IgD-negative memory B cell (primary cell): ENCODE results near the gene COL6A2. TPM values are rescaled to one million over a fixed set of nuclear protein-coding genes. Genes with fewer than 3 reads are reported as not detected.

Source experiments
- H3K27ac Mint-ChIP-seq, 3 donors: one replicate each; pipeline ENCODE4 v1.8.0; 2020 to 2022; ENCODE audit warnings: mild to moderate bottlenecking in 3 of 3, mixed read lengths in 3 of 3, moderate library complexity in 1 of 3
- H3K27me3 Mint-ChIP-seq: one replicate; pipeline ENCODE4 v1.8.0; 2021; ENCODE audit warnings: mixed read lengths
- H3K36me3 Mint-ChIP-seq: one replicate; pipeline ENCODE4 v1.8.0; 2020; ENCODE audit warnings: mild to moderate bottlenecking, mixed read lengths
- H3K4me1 Mint-ChIP-seq, 3 donors: one replicate each; pipeline ENCODE4 v1.8.0; 2020 to 2022; ENCODE audit warnings: mixed read lengths in 3 of 3, mild to moderate bottlenecking in 1 of 3
- H3K4me3 Mint-ChIP-seq, 4 donors: one replicate each; pipeline ENCODE4 v1.8.0; 2020 to 2022; ENCODE audit warnings: mild to moderate bottlenecking in 4 of 4, mixed read lengths in 4 of 4, moderate library complexity in 3 of 4
- H3K9me3 Mint-ChIP-seq, 3 donors: one replicate each; pipeline ENCODE4 v1.8.0; 2020 to 2021; ENCODE audit warnings: mixed read lengths in 3 of 3, mild to moderate bottlenecking in 1 of 3
- polyA plus RNA-seq: library from polyadenylated mRNA; unstranded; fragments of 300-500 nt; fragmentation: Illumina TruSeq; gene quantifications from one replicate; pipeline ENCODE4 v1.2.3, GENCODE V29; 2021

COL6A2 gene
- polyA plus RNA-seq, 1 donor from 2014 or later, result 0.14 TPM

DNA sequence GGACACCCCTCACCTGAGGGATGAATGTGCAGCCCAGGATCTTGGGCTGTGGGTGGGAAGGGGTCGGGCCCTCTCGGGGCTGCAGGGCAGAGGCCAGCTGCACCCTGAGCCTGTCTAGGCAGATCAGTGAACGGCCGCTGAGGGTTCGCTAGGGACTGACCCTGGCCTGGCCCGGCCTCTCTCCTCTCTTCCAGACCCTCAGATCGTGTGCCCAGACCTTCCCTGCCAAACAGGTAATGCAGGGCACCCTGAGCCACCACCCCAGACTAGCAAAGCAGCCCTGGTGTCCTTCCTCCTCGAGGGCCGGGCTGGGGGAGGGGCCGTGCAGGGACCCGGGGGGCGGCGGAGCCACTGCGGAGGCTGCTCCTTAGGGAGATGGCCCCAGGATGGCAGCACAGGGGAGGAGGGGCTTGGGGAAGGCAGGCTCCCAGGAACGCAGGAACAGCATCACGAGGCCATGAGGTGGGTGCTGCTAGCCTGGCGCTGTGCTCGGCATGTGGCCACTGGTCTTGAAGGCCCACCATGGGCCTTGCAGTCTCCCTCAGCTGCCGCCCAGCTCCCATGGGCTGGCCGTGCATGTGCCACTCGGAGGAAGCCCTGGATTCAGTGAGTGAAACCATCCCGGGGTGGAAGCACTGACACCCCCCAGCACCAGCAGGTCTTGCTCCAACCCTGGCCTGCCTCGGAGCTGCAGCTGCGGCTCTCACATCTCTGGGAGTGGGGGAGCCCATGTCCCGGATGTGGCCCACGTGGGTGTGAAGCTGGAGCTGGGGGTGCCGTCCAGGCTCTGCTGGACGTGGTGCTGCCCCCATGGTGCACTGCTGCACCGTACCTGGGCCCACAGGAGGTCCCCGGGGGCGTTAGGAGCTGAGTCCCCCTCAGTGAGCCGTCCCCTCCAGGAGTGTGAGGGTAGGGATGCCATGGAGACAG is 28.7 kb downstream of the COL6A2 start:
- Mint-ChIP-seq H3K27ac (no peak overlapping the region), H3K4me1 (no peaks in the 10 kb centered on the region), H3K4me3 (no peak overlapping the region), H3K9me3 (peaks cover 0 to 4% (median 0%) of the 10 kb centered on the region in 3 donors), H3K27me3 (no peaks in the 10 kb centered on the region), H3K36me3 (no peaks in the 10 kb centered on the region)

DNA sequence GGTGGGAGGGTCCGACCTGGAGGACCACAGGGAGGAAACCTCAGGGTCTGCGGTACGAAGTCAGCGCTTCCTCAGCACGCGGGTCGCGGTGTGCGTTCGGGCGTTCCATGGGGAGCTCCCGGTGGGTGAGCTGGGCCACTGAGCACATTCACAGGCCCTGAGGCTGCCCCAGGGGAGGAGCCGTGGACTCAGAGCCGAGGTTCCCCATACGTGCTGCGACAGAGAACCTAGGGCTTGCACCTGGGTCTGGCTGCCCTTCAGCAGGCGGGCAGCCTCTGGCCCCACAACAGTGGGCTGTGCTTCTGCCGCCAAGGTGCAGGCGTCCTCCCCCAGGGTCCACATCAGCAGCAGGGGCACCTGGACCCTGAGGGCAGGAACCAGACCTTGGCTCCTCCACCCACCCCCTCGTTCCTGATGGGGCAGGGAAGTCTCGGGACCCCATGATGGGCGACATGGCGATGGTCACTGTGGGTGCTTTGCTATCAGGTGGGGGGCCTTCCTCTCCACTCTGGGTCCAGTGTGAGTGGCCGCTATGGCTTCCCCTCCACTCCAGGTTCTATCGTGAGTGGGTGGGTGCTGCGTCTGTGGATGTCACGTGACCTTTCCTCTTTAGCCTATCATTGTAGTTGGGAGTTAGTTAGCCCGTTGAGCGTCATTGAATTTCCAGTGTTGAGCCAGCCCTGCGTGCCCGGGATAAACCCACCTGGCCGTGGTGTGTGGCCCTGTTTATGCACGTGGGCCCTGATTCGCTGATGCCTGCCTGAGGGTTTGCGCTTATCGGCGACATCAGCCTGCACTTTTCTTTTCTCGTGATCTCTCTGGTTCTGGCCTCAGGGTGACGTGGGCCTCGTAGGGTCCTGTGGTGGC is 29.6 kb downstream of the COL6A2 start:
- H3K27ac Mint-ChIP-seq, result no peak overlapping the region
- H3K9me3 Mint-ChIP-seq, result no peaks in the 10 kb centered on the region
- no peak overlapping the region for H3K4me3 Mint-ChIP-seq
- no peaks in the 10 kb centered on the region for H3K27me3 Mint-ChIP-seq
- no peaks in the 10 kb centered on the region for H3K4me1 Mint-ChIP-seq
- H3K36me3 Mint-ChIP-seq, result no peaks in the 10 kb centered on the region

DNA sequence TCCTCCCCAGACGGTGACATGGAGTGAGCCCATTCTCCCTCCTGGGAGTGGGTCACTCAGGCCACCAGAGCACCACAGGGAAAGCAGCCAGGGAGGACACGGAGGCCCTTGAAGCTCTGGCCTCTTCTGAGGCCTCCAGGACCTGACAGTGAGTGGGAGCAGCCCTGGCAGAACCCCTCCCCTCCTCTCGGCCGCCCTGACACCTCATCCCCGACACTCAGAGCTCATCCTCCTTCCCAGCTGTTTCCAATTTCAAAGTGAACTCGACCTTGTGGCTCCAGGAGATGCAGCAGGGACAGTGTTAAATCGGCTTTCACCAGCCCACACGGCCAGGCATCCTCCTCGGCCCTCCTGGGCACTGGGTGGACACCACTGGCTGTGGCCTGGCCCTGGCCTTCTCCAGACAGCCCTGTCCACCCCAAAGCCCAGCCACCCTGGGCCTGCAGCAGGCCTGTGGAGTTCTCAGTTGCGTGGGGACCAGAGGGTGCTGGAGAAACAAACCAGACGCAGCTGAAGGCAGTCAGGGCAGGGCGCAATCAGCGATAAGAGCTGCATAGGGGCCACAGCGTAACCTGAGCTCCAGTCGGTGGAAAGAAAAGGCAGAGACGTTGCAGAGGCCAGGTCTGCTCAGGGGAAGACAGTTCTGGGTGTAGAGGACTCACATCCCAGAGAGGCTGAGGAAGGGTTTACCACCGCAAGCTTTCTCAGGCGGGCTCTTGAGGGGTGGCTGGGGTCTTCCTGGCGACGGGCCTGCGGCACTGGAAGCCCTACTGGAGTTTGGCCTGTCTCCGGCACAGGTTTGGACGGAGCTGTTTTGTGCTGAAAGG is 30.4 kb downstream of the COL6A2 start:
- Mint-ChIP-seq H3K4me1 (no peaks in the 10 kb centered on the region), H3K4me3 (no peak overlapping the region), H3K27me3 (no peaks in the 10 kb centered on the region), H3K9me3 (no peaks in the 10 kb centered on the region), H3K27ac (no peak overlapping the region), H3K36me3 (no peaks in the 10 kb centered on the region)

DNA sequence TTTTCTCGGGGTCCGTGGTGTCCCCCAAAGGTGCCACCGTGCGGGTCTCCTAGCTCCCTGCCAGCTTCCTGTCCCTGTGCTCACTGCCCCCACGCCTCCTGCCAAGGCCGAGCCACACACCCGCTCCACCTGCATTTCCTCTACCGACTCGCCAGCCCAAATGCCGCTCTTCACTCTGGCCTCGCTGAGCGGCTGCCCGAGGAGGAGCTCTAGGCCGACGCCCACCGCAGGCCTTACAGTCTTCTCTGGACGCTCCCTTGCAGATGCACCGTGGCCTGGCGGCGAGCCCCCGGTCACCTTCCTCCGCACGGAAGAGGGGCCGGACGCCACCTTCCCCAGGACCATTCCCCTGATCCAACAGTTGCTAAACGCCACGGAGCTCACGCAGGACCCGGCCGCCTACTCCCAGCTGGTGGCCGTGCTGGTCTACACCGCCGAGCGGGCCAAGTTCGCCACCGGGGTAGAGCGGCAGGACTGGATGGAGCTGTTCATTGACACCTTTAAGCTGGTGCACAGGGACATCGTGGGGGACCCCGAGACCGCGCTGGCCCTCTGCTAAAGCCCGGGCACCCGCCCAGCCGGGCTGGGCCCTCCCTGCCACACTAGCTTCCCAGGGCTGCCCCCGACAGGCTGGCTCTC is 31.1 kb downstream of the COL6A2 start:
- H3K27ac Mint-ChIP-seq, result no peak overlapping the region
- H3K4me3 Mint-ChIP-seq, result no peak overlapping the region
- no peaks in the 10 kb centered on the region for H3K4me1 Mint-ChIP-seq
- no peaks in the 10 kb centered on the region for H3K27me3 Mint-ChIP-seq
- no peaks in the 10 kb centered on the region for H3K36me3 Mint-ChIP-seq
- H3K9me3 Mint-ChIP-seq, result no peaks in the 10 kb centered on the region

DNA sequence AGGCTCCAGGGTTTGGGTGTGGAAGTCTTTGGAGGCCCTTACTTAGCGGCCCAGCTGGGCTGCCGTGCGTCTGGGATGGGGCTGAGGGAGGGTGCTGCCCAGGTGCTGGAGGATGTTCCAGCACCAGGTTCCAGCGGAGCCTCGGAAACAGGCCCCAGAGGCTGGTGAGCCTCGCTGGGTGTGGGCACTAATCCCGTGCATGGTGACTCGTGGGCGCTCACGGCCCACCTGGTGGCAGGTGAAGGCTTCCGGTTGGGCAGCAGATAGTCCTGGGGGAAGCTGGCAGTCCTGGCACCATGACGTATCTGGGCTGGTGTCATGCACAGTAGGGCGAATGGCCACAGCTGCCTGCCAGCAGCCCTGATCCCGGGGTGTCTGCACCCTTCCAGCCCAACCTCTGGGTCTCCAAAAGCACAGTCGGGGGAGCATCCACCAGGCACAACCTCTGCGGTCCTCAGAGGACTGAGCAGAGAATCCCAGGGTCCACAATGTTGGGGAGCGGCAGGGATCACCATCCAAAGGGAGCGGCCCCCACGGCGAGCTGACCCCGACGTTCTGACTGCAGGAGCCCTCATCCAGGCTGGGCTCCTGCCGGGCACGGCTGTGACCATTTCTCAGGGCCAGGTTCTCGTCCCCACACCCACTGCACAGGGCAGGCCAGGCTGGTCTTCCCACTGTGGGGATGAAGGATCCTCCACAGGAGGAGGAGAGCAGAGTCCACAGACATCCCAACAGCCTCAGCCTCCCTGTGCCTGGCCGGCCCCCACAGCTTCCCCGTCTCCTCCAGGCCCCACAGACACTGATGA is 32.1 kb downstream of the COL6A2 start:
- no peaks in the 10 kb centered on the region for H3K4me1 Mint-ChIP-seq
- no peaks in the 10 kb centered on the region for H3K36me3 Mint-ChIP-seq
- no peaks in the 10 kb centered on the region for H3K9me3 Mint-ChIP-seq
- no peak overlapping the region for H3K4me3 Mint-ChIP-seq
- no peak overlapping the region for H3K27ac Mint-ChIP-seq
- H3K27me3 Mint-ChIP-seq, result no peaks in the 10 kb centered on the region

DNA sequence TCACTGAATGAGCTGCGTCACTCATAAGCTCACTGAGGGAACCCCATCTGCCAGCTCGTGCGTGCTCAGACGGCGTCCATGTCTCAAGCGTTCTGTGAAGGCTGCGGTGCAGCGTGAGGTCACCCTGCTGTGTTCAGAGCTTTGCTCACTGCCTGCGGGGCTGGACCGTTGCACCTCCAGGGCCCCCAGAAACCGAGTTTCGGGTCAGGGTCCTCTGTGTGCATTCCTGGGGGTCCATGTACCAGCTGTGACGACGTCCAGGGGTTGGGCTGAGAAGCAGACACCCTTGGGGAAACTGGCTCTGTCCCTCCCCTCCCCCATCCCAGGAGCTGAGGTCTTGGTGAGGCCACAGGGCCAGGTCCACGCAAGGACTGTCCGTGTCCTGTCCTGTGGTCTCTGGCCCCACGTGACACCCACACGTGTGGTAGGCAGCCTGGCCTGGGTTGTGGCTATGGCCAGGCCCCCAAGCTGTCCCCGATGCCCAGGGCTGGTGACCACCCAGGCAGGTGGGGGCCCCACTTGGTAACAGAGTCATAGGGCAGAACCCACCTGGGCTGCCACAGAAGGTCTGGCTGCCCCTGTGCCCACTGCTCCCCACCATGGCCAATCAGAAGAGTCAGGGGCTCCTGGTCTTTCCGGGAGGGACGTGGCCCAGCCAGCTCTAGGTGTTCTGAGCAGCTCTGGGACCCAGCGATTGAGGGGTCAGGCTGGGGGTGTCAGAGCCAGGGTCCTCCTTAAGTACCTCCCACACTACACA is 33.1 kb downstream of the COL6A2 start:
- Mint-ChIP-seq H3K27me3 (peaks cover 2% of the 10 kb centered on the region), H3K4me1 (no peaks in the 10 kb centered on the region), H3K4me3 (no peak overlapping the region), H3K9me3 (no peaks in the 10 kb centered on the region), H3K27ac (no peak overlapping the region), H3K36me3 (no peaks in the 10 kb centered on the region)

DNA sequence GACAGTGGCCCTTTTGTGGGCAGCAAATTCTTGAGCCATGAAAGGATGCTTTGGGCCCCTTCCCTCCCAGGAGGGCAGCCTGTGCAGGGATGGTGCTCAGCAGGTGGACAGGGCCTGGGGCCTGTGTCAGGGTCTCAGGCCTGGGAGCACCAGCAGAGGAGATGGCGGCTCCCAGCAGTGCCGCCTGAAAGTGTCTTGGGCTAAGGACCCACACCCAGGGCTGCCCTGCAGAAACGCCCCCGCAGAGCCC is 33.6 kb downstream of the COL6A2 start:
- Mint-ChIP-seq H3K27ac (no peak overlapping the region), H3K27me3 (peaks cover 2% of the 10 kb centered on the region), H3K4me3 (no peak overlapping the region), H3K9me3 (no peaks in the 10 kb centered on the region), H3K36me3 (no peaks in the 10 kb centered on the region), H3K4me1 (no peaks in the 10 kb centered on the region)

DNA sequence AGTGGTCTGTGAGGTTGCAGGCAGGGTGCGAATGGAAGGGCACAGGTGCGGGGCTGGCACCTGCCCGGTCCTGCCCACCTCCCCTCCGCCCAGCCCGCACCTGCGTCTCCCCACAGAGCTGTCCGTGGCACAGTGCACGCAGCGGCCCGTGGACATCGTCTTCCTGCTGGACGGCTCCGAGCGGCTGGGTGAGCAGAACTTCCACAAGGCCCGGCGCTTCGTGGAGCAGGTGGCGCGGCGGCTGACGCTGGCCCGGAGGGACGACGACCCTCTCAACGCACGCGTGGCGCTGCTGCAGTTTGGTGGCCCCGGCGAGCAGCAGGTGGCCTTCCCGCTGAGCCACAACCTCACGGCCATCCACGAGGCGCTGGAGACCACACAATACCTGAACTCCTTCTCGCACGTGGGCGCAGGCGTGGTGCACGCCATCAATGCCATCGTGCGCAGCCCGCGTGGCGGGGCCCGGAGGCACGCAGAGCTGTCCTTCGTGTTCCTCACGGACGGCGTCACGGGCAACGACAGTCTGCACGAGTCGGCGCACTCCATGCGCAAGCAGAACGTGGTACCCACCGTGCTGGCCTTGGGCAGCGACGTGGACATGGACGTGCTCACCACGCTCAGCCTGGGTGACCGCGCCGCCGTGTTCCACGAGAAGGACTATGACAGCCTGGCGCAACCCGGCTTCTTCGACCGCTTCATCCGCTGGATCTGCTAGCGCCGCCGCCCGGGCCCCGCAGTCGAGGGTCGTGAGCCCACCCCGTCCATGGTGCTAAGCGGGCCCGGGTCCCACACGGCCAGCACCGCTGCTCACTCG is 34.1 kb downstream of the COL6A2 start:
- H3K27ac Mint-ChIP-seq, result peak overlapping the region in 1 of 3 donors; percentile 47
- no peaks in the 10 kb centered on the region for H3K9me3 Mint-ChIP-seq
- H3K4me1 Mint-ChIP-seq, result no peaks in the 10 kb centered on the region
- H3K4me3 Mint-ChIP-seq, result no peak overlapping the region
- no peaks in the 10 kb centered on the region for H3K36me3 Mint-ChIP-seq
- peaks cover 2% of the 10 kb centered on the region for H3K27me3 Mint-ChIP-seq

DNA sequence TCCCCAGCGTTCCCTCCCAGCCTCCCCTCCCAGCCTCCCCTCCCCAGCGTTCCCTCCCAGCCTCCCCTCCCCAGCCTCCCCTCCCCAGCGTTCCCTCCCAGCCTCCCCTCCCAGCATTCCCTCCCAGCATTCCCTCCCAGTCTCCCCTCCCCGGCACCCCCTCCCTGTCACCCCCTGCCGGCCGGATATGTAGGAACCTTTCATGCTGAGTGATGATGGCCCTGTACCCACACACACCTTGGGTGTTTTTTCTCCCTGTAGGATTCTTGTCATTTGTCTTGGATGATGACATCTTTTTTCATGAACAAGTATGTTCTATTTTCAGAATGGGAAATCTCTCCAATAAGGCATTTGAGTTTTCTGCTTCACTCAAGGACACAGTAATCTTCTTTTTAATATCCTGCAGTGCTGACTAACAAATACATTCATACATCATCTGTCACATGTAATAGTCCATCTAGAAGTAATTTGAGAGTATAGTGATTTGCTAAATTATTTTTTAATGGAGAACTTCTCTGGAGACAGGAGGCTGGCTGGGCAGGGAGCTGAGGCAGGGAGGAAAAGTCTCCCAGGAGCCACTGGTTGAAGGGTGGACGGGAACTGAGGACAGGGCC is 38.0 kb downstream of the COL6A2 start:
- Mint-ChIP-seq H3K9me3 (no peaks in the 10 kb centered on the region), H3K4me1 (no peaks in the 10 kb centered on the region), H3K27me3 (peaks cover 6% of the 10 kb centered on the region), H3K36me3 (no peaks in the 10 kb centered on the region), H3K27ac (no peak overlapping the region), H3K4me3 (no peak overlapping the region)

DNA sequence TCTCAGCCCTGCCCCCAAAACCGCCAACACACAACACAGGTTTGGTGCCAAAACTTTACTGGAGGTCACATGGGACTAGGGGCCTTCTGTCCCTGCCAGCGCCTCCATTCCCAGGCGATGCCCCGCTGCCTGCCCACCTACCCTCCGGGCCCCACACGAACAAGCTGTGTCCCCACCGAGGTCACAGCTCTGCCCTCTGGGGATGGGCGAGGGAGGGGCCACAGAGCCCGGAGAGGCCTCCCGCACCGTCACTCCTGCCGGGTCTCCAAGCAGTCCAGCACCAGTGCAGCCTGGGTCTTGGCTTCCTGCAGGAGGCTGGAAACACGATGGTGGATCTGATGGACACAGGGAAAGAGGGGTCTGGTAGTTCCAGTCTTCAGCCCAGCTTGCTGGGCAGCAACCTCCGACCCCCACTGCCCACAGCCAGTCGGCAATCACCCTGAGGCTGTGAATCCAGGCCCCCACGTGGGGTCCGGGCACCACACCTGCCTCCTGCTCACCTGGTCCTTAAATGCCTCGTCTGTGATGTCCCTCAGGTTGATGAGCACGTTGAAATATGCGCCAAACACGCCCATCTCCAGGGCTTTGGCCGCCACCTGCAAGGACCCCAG is 38.9 kb downstream of the COL6A2 start:
- Mint-ChIP-seq H3K36me3 (no peaks in the 10 kb centered on the region), H3K4me1 (no peaks in the 10 kb centered on the region), H3K27ac (no peak overlapping the region), H3K27me3 (peaks cover 6% of the 10 kb centered on the region), H3K9me3 (no peaks in the 10 kb centered on the region), H3K4me3 (no peak overlapping the region)

DNA sequence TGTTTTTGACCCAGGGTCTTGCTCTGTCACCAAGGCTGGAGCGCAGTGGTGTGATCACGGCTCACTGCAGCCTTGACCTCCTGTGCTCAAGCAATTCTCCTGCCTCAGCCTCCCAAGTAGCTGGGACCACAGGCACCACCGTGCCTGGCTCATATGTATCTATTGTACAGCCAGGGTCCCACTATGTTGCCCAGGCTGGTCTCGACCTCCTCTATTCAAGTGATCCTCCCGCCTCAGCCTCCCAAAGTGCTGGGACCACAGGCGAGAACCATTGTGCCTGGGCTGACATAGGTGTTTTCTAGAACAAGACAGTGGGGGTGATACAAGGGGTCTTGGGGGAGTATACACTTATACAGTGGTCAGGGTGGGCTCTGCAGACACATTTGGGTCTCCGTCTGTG is 40.0 kb downstream of the COL6A2 start:
- Mint-ChIP-seq H3K36me3 (no peaks in the 10 kb centered on the region), H3K4me1 (peaks cover 0 to 1% (median 0%) of the 10 kb centered on the region in 3 donors), H3K9me3 (no peaks in the 10 kb centered on the region), H3K4me3 (no peak overlapping the region), H3K27ac (no peak overlapping the region), H3K27me3 (peaks cover 6% of the 10 kb centered on the region)

DNA sequence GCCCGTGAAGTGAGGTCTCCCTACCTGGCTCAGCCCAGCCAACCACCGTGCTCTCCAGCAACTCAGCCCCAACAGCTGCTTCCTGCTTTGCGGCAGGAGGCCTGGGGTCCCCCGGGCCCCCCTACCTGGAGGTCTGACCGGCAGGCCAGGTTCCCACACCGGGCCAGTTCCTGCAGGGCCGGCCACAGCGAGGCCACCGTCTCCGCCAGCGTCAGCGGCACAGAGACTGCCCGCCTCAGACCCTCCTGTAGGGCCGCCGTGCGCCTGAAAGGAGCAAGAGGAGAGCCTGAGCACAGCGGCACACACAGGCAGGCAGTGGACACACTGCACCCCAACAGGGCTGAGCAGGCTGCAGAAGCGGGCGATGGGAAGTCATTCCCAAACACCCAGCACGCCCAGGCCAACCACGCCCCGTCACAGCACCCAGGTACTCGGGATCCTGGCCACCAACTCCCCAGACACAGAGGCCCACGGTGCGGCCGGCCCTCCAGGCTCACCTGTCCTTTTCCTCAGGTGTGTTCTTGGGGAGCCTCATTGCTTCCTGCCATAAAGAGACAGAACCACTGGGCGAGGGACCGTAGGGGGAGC is 40.6 kb downstream of the COL6A2 start:
- Mint-ChIP-seq H3K27ac (no peak overlapping the region), H3K4me3 (no peak overlapping the region), H3K36me3 (no peaks in the 10 kb centered on the region), H3K4me1 (peaks cover 0 to 2% (median 2%) of the 10 kb centered on the region in 3 donors), H3K27me3 (peaks cover 6% of the 10 kb centered on the region), H3K9me3 (no peaks in the 10 kb centered on the region)
